NCI-H1092 treated with DMSO at 0.1 percent for 48 hours (cell line): Measurements from ENCODE around the gene ASPSCR1.
A peak's percentile ranks its signal among the peaks of the same experiment; 100 is the strongest.

Experiments used
- DNase-seq: peaks from one replicate; lab custom pipeline; 2025; lab: John Stamatoyannopoulos, UW

Gene ASPSCR1

DNA sequence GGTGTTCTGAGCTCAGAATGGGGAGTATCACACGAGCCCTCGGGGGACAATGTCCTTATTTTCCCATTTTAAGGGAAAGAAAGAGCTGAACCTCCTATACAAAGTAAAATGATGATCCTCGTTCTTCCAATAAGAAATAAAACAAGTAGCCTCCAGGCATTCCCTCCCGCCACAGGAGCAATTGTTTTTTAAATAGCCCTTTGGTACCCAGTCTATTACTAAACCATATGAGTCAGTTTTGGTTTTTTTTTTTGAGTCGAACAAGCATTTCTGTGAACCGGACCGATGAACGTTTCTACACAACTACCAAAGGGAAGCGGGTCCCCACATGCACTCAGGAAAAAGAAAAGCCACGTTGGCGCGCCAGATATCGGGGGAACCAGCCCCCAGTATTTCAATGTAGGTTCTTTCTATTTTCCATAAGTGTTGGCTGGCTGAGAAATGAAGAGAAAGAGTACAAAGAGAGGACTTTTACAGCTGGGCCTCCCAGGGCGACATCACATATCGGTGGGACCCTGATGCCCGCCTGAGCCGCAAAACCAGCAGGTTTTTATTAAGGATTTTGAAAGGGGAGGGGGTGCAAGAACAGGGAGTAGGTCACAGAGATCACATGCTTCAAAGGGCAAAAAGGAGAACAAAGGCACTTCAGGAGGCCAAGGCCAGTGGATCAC, 63.9 kb downstream of the ASPSCR1 start:
- no peak for DNase-seq

DNA sequence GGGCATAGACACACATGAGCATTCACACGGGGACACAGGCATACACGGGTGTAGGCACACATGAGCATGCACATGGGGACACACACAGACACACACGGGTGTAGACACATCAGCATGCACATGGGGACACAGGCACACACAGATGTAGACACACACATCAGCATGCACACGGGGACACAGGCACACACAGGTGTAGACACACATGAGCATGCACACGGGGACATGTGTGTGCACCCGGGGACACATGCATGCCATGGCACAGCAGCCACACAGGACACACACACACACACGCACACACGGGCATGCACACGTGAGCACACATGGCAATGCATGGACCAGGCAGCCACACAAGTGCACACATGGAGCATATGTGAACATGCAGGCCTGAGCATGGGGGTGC, 65.2 kb downstream of the ASPSCR1 start:
- no peak for DNase-seq

DNA sequence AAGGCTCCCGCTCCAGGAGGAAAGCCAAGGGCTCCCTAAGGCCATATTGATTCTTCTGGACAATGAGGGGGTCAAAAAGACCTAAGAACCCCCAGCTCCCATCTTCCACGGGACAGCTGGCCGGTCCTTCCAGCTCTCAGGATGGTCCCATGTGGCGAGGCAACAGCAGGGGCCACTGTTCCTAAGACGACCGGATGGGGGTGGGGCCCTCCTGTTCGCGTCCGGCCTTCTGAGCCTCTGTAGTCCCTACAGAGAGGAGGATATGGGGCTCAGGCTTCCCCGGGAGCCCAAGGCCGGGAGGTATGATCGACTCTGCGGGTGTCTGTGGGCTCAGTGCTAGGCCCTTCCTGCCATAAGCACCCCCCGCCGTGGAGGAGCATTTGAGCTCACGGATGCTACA, 66.1 kb downstream of the ASPSCR1 start:
- DNase-seq: no peak

DNA sequence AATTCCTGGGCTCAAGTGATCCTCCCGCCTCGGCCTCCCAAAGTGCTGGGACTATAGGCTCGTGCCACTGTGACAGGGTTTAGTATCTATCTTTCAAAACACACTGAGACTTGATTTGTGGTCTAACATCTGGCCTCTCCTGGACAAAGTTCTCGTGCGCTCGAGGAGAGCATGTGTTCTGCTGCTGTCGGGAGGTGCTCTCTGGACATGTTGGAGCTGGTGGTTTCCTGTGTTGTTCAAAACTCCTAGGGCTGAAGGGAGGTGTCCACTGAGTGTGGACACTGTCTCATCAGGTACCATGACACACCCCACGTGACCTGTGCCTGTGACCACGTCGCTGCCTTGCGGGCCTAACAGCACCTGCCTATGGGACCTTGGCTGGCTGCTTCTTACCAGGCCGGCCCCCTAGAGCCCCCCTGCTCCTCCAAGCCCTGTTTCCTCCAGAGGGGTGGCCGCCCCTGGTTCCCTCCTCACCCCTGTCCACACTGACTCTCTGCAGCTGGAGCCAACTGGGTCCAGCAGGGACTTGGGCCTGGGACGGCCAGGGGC, 68.6 kb downstream of the ASPSCR1 start:
- no peak for DNase-seq

GRCh38 chr17:82046903-82047302, 69.5 kb downstream of the ASPSCR1 start:
- DNase-seq: no peak

DNA sequence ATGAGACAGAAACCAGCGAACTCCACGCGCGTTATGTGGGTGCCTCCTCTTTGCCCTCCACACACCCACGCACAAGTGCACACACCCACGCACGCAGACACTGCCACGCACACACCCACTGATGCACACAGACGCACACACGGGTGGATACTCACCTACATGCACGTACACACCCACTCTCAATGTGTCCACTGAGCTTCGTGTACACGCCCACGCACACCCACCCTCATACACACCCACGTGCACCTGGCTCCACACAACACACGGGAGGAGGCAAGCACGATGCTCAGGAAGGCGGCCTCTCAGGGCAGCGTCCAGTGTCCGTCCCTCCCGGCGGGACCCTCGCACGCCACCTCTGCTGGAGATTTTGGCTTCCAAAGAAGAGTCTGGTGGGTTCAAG, 70.0 kb downstream of the ASPSCR1 start:
- no peak for DNase-seq

- DNase-seq: no peak
Observed at GRCh38 chr17:82047914-82048570, 70.6 kb downstream of the ASPSCR1 start.

DNA sequence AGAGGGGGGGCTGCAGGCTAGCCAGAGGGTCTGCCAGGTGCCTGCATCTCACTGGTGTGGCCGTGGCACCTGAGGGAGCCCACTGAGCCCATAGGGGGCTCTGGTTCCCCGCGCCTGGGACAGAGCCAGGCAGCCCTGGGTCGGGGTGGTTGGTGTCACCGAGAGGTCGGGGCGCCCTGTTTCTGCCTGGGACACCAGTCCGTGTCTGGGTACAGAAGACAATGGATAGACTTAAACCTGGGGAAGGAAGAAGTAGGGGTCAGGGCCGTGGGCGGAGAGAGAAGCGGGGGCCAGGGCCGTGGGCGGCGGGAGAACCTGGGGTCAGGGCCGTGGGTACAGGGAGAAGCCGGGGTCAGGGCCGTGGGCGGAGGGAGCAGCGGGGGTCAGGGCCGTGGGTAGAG, 71.1 kb downstream of the ASPSCR1 start:
- no peak for DNase-seq

GRCh38 chr17:82049106-82049505, 71.7 kb downstream of the ASPSCR1 start:
- no peak for DNase-seq

DNA sequence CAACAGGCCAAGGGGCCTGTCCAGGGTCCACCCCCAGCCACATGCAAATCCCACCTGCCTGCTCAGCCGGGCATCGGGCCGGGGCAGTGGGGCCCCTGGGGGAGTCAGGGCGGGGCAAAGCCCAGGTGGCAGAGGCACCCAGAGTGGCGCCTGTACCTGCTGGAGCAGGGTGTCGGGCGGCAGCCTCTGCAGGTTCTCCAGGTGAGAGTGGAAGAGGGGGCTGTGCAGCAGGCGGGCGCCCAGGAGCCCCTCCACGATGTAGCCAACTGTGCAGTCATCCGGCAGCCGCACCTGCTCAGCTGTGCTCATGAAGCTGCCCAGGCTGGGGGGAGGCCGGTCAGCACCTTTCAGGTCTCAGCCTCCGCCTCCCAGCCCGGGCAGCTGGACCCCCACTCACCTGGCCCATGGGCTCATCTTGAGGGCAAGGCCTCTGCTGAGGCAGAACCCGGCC, 72.1 kb downstream of the ASPSCR1 start:
- no peak for DNase-seq

DNA sequence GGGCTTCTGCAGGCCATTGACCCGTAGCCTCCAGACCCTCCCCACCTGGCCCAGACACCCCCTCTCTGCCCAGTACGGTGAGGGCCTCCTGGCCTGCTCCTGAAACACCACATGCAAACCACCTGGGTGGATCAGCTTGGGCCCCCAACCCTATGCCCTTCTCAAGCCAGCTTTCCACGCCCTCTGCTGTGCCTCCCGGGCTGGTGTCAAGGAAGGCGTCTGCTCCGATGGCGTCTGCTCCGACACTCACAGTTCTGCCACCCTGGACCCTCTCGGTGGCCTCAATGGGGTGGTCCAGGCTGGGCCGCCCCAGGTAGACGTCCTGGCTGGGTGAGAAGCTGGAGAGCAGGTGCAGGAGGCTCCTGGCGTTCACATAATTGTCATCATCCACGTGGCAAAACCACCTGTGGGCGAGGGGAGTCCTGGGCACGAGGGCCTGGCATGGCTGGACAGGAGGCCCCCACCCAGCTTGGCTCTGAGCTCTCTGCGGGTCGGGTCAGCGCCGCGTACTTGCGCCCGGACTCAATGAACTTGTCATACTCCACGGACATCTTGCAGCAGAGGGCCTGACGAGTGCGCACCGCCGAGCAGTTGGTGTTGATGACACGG, 72.8 kb downstream of the ASPSCR1 start:
- DNase-seq: no peak

- DNase-seq: no peak
Observed at GRCh38 chr17:82050761-82051641, 73.6 kb downstream of the ASPSCR1 start.

DNA sequence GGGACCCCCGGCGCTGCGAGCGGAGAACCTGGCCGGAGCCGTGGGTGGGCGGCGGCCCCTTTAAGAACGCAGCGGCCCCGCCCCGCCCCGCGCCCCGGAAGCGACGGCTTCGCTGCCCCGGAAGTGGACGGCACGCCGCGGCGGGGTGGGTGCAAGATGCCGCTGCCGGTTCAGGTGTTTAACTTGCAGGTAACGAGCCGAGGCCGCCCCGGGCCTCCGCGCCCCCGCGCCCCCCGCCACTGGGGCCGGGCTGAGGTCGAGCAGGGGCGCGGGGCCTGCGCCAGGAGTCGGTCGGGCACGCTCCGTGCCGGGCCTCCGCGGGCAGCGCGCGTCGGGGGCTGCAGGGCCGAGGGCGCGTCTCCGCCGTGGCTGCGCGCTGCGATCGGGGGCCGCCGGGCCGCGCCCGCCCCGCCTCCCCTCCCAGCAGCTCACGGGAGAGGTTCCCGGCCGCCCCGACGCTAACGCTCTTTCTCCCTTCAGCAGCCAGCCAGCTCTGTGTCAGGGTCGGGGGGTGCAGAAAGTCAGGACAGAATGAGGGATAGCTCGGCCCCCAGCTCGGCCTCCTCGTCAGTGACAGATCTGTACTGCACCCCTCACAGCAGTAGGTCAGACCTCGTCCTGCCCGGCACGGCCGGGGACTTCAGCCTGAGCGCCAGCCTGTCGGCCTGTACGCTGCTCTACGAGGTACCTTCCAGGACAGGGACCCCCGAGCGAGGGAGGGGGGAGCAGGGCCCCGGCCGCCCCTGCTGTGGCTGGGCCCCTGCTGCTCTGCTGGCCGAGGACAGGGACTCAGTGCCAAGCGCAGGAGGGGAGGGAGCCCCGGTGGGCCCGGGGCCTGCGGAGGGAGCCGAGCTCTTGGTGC, 74.6 kb downstream of the ASPSCR1 start, which contains the start of the genes GPS1 and RFNG:
GPS1 (plus strand) TSS at position 123 of the 862 bp plus-strand sequence; CDS start at position 157, 34 bp downstream.
RFNG (minus strand) TSS at position 36 of the 862 bp plus-strand sequence. CDS start 45 bp downstream, outside the sequence.
- peak; percentile 67 for DNase-seq

- no peak for DNase-seq
Observed at GRCh38 chr17:82052638-82053059, 75.2 kb downstream of the ASPSCR1 start.

DNA sequence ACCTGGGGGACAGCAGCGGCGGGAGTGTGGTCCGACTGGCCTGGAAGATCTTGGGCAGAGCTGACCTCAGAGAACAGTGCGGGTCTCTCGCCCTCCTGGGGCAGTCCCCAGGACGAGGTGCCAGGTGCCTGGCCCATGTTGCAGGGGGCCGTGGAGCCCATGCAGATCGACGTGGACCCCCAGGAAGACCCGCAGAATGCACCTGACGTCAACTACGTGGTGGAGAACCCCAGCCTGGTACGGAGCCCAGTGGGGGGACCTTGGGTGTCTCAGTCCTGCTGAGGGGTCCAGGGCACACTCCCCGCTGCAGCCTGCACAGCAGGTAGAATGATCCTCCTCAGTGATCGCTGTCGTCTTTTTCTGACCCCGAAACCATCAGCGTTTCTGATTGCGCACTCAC, 75.7 kb downstream of the ASPSCR1 start:
- DNase-seq: no peak

- DNase-seq: no peak
Observed at GRCh38 chr17:82053556-82054263, 76.3 kb downstream of the ASPSCR1 start.

GRCh38 chr17:82054351-82055022, 77.1 kb downstream of the ASPSCR1 start:
- no peak for DNase-seq

DNA sequence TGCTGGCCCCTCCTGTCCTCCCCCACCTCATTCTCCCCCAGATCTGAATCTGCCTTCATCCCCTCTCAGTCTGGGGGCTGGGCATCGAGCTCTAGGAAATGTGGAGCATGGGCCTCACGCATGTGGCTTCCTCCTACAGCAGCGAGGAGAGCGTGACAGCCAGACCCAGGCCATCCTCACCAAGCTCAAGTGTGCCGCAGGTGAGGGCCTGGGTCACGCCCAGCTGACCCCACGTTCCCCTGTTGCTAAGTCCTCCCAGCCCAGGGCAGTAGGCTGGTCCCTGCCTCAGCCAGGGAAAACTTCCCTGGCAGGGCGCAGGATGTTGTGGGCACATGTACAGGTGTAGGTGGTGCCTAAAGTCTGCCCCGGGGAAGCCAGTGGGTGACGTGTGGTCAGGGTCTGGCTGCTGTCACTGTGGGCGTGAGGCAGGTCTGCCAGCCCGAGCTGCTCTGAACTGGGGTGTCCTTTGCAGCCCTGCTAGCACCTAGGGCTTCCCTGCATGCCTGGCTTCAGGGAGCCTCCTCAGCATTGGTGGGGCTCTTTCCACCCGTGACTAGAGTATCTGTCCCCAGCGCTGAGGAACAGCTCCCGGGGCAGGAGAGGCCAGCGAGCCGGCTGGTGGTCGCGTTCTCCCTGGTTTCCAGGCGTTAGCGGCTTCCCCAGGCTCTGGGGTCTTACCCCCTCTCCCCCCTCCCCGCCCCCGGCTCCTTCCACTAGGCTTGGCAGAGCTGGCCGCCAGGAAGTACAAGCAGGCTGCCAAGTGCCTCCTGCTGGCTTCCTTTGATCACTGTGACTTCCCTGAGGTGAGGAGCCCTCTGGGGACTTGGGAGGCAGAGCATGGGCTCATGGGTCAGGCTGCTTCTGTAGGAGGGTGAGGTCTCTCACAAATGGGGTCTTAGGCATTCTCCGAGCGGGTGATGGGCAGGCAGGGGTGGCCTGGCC, 77.9 kb downstream of the ASPSCR1 start:
- no peak for DNase-seq
